ENCODE data around the gene AOPEP. TPM values are rescaled to one million over a fixed set of nuclear protein-coding genes. Genes with fewer than 3 reads are reported as not detected.

Gene AOPEP
- total and polyA plus RNA-seq, 2 donors (not counting 3 experiments of a cell fraction or from before 2014, with no cell fraction given), result 20.2 to 41.6 TPM

- FAIRE-seq (no peak), DNase-seq (ENCODE audit: low read depth, low spot score) (no peak)
- Histone ChIP-seq H3K9ac (replicated peaks; ENCODE audit: extremely low read depth, insufficient read depth, low read length) (no peak overlapping the region), H3K4me3 (replicated peaks in 1 of 3; ENCODE audit: insufficient read depth in 1 of 3, low read depth in 1 of 3, low read length in 3 of 3) (no peak overlapping the region), H3K36me3 (ENCODE audit: control insufficient read depth in 2 of 2, extremely low read depth in 1 of 2, insufficient read depth in 2 of 2, low read length in 2 of 2) (no peaks in the 10 kb centered on the region), H4K20me1 (replicated peaks; ENCODE audit: control insufficient read depth, extremely low read depth, insufficient read depth, low read length) (no peaks in the 10 kb centered on the region), H3K79me2 (ENCODE audit: control insufficient read depth, insufficient read depth, low read length) (no peaks in the 10 kb centered on the region), H3K4me2 (ENCODE audit: insufficient read depth, low read length) (no peak overlapping the region), H2AFZ (ENCODE audit: low read depth, low read length) (no peak overlapping the region), H3K27ac (ENCODE audit: insufficient read depth, low read depth, low read length) (peak overlapping the region; percentile 97), H3K9me3 (replicated peaks; ENCODE audit: control insufficient read depth, insufficient read depth, low read length) (no peaks in the 10 kb centered on the region), H3K9me1 (replicated peaks; ENCODE audit: control insufficient read depth, extremely low read depth, insufficient read depth, low read length) (no peaks in the 10 kb centered on the region), H3K27me3 (ENCODE audit: control insufficient read depth in 2 of 2, insufficient read depth in 2 of 2, low read length in 2 of 2) (no peaks in the 10 kb centered on the region), H3K4me1 (ENCODE audit: control insufficient read depth, extremely low read depth, insufficient read depth, low read length) (peaks cover 19% of the 10 kb centered on the region)
- TF ChIP-seq JUN (IDR thresholded peaks at IDR 0.05; ENCODE audit: borderline replicate concordance, insufficient read depth, insufficient read length, low read depth) (no peak), EZH2 (IDR thresholded peaks at IDR 0.05; ENCODE audit: borderline replicate concordance, low read depth, low read length, severe bottlenecking) (no peak), POLR2AphosphoS5 (IDR thresholded peaks at IDR 0.05; ENCODE audit: insufficient read depth, low read depth, low read length) (no peak), MYC (IDR thresholded peaks at IDR 0.05; ENCODE audit: low read depth, low read length) (no peak), POLR2A (IDR thresholded peaks at IDR 0.05; ENCODE audit: low read depth, low read length) (no peak)
- TF ChIP-seq, protein P1, sequence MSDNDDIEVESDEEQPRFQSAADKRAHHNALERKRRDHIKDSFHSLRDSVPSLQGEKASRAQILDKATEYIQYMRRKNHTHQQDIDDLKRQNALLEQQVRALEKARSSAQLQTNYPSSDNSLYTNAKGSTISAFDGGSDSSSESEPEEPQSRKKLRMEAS (IDR thresholded peaks at IDR 0.05; ENCODE audit: insufficient read depth, insufficient read length), result no peak
- TF ChIP-seq, protein P2, sequence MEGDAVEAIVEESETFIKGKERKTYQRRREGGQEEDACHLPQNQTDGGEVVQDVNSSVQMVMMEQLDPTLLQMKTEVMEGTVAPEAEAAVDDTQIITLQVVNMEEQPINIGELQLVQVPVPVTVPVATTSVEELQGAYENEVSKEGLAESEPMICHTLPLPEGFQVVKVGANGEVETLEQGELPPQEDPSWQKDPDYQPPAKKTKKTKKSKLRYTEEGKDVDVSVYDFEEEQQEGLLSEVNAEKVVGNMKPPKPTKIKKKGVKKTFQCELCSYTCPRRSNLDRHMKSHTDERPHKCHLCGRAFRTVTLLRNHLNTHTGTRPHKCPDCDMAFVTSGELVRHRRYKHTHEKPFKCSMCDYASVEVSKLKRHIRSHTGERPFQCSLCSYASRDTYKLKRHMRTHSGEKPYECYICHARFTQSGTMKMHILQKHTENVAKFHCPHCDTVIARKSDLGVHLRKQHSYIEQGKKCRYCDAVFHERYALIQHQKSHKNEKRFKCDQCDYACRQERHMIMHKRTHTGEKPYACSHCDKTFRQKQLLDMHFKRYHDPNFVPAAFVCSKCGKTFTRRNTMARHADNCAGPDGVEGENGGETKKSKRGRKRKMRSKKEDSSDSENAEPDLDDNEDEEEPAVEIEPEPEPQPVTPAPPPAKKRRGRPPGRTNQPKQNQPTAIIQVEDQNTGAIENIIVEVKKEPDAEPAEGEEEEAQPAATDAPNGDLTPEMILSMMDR (IDR thresholded peaks at IDR 0.05; ENCODE audit: extremely low read depth in 1 of 2, insufficient read depth in 1 of 2, low read depth in 1 of 2, low read length in 2 of 2), result no peak
- intact Hi-C loops (cut with micrococcal nuclease) (loop anchor here (2.0 to 5.0 kb wide), 3 partner anchors 13 to 126 kb away; no protein-coding TSS in a partner anchor), dilution Hi-C loops (cut with MboI; ENCODE audit: extremely low pct_ligation_motif_present, low sequenced_read_pairs) (no loop called here)
- CTCF ChIA-PET, result no interaction called here
- BruUV-seq (replicated peaks), result no TSS peak
- POLR2A ChIA-PET, result no interaction called here
Observed at GRCh38 chr9:94927762-94928670, 201.5 kb downstream of the AOPEP start.

Data from endothelial cell of umbilical vein (primary cell).